OCI-LY7 (cell line): Measurements from ENCODE around the gene C10orf88. TPM values are rescaled to one million over a fixed set of nuclear protein-coding genes. Genes with fewer than 3 reads are reported as not detected.

Experiments used
- BruUV-seq: library from RNA; stranded (reverse); fragments of 400-500 nt; replicated peaks from 2 replicates; lab custom pipeline; 2021; lab: Mats Ljungman, UMichigan
- CTCF ChIA-PET: fragments of 300-600 bp; sonication (Branson Sonifier 250); formaldehyde crosslinking; loops from one replicate; lab custom pipeline; 2022; ENCODE audit warnings: antibody characterized with exemption; ENCODE audit not compliant: unreplicated experiment; lab: Charles Lee
- POLR2A ChIA-PET: fragments of 300-600 bp; sonication (Branson Sonifier 250); formaldehyde crosslinking; loops from one replicate; lab custom pipeline; 2022; ENCODE audit warnings: antibody characterized with exemption; lab: Charles Lee
- DNase-seq: peaks from one replicate; pipeline ENCODE4 v3.0.0-alpha.2; 2015; ENCODE audit warnings: low spot score
- H2AFZ ChIP-seq: fragments of 200-600 bp; sonication (generic), shearing (Covaris generic); 2 replicates; pipeline ENCODE4 v1.6.1; 2014; ENCODE audit warnings: mild to moderate bottlenecking, antibody characterized with exemption, low read length, moderate library complexity
- H3K27ac ChIP-seq: fragments of 200-600 bp; sonication (generic); 2 replicates; pipeline ENCODE4 v1.5.1; 2014; ENCODE audit warnings: mixed run types, low read depth, mild to moderate bottlenecking, moderate library complexity, low read length, inconsistent platforms; ENCODE audit not compliant: poor library complexity, severe bottlenecking
- H3K36me3 ChIP-seq: fragments of 200-600 bp; sonication (generic); 2 replicates; pipeline ENCODE4 v1.6.1; 2014; ENCODE audit warnings: mild to moderate bottlenecking, antibody characterized with exemption, low read length, moderate library complexity, mixed read lengths; ENCODE audit not compliant: insufficient read depth
- H3K4me1 ChIP-seq: fragments of 200-600 bp; sonication (generic); 2 replicates; pipeline ENCODE4 v1.5.1; 2014; ENCODE audit warnings: mild to moderate bottlenecking, low read length; ENCODE audit not compliant: insufficient read depth, poor library complexity, severe bottlenecking
- H3K4me2 ChIP-seq: fragments of 200-600 bp; sonication (generic); 2 replicates; pipeline ENCODE4 v1.6.1; 2014; ENCODE audit warnings: mild to moderate bottlenecking, low read length
- H3K4me3 ChIP-seq: fragments of 200-600 bp; sonication (generic); 2 replicates; pipeline ENCODE4 v1.5.1; 2014; ENCODE audit warnings: mild to moderate bottlenecking, low read depth, low read length; ENCODE audit not compliant: poor library complexity, severe bottlenecking
- H3K79me2 ChIP-seq: fragments of 200-600 bp; sonication (generic); 2 replicates; pipeline ENCODE4 v1.6.1; 2016; ENCODE audit warnings: low read depth, mild to moderate bottlenecking, low read length, moderate library complexity, mixed read lengths; ENCODE audit not compliant: insufficient read depth
- H3K9me2 ChIP-seq: fragments of 200-600 bp; sonication (generic); 2 replicates; pipeline ENCODE4 v1.6.1; 2016; ENCODE audit warnings: mild to moderate bottlenecking, low read length, mixed read lengths; ENCODE audit not compliant: insufficient read depth
- H3K9me3 ChIP-seq: fragments of 200-600 bp; sonication (generic); 2 replicates; pipeline ENCODE4 v1.6.1; 2014; ENCODE audit warnings: mild to moderate bottlenecking, mixed run types, low read length, mixed read lengths
- H4K20me1 ChIP-seq: fragments of 200-600 bp; sonication (generic); 2 replicates; pipeline ENCODE4 v1.6.1; 2014; ENCODE audit warnings: mild to moderate bottlenecking, antibody characterized with exemption, low read length, moderate library complexity, mixed read lengths; ENCODE audit not compliant: insufficient read depth
- CTCF ChIP-seq: fragments of 200-600 bp; sonication (generic); conservative IDR thresholded peaks from 2 replicates; pipeline ENCODE4 v1.5.1; 2014; ENCODE audit warnings: mild to moderate bottlenecking, antibody characterized with exemption, low read length, moderate library complexity, mixed read lengths
- EZH2phosphoT487 ChIP-seq: fragments of 200-600 bp; sonication (generic); IDR thresholded peaks from 2 replicates; pipeline ENCODE4 v1.6.1; 2018; ENCODE audit warnings: low read depth, borderline replicate concordance, mild to moderate bottlenecking, mixed run types, antibody characterized with exemption, low read length, moderate library complexity, mixed read lengths
- intact Hi-C: fragments of 100-400 bp; cut with micrococcal nuclease; formaldehyde crosslinking; loops from one replicate; pipeline ENCODE4 v1.10.0; 2022; ENCODE audit not compliant: unreplicated experiment
- total RNA-seq, 2 experiments: library from RNA; depleted of rRNA in 1 of 2; stranded (reverse); fragments of >200 nt in 1 of 2; shearing (Covaris generic) in 1 of 2; gene quantifications; 2 replicates each; pipeline ENCODE4 v1.2.3, GENCODE V29; 2014 to 2022

Gene C10orf88
- total RNA-seq, 2 experiments from 2014 or later, result 5.5 to 11.9 TPM

DNA sequence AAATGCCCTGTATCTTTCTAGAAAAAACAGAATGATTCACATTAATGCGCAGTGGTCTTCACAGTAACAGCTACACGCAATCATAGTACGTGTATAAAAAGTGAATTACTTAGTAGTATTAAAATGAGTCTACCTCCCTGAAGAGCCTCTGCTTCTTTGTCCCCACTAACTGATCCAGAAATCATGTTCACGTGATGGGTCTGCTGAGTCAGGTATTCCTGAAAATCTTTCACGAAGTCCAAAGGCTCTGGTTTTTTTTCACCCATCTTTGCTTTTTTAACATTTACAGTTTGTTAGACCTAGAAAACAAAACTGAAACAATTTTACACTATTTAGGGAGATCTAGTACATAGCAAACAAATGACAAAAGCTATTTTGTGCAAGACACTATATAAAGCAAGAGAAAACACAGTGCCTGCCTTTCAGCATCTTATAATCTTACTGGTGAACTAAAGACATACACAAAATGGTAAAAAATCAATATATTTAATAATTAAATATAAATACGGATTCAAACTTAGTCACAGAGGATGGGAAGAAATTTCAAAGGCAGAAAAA, 44.4 kb upstream of the C10orf88 start:
- intact Hi-C loops, result no loop called here
- Histone ChIP-seq H3K9me2 (no peaks in the 10 kb centered on the region), H3K9me3 (no peaks in the 10 kb centered on the region), H2AFZ (no peak overlapping the region), H3K4me2 (no peak overlapping the region), H3K27ac (no peak overlapping the region), H3K79me2 (peaks cover 27% of the 10 kb centered on the region), H3K4me3 (no peak overlapping the region), H4K20me1 (no peaks in the 10 kb centered on the region), H3K36me3 (peaks cover 79% of the 10 kb centered on the region), H3K4me1 (peaks cover 9% of the 10 kb centered on the region)
- ChIA-PET POLR2A (interaction anchor here (1.0 to 1.7 kb wide), 4 partner anchors 7 to 15 kb away, joined by 3 to 4 read pairs (median 3); no protein-coding TSS in a partner anchor), CTCF (no interaction called here)
- no TSS peak for BruUV-seq
- DNase-seq, result no peak
- TF ChIP-seq EZH2phosphoT487 (no peak), CTCF (no peak)

DNA sequence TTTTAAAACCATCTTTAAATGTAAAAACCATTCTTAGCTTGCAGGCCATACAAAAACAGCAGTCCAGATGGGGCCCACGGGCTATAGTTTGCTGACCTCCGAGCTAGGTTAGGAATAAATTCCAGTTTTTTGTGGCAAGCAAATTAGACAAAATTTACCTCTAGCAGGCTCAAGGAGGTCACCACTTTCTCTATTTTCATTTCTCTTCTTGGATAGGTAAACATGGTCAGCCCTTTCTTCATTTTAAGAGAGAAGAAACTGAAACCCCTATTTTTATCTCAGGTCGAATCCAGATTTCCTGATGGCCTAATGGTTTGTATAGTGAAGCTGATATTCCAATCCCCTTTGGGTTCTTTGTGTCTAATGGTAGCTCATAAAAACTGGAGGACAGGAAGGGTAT, 43.8 kb upstream of the C10orf88 start:
- ChIA-PET CTCF (interaction anchor here (0.6 kb wide), 1 partner anchor 643 kb away, joined by 3 read pairs; no protein-coding TSS in a partner anchor), POLR2A (interaction anchor here (0.6 to 1.7 kb wide), 3 partner anchors 10 to 33 kb away, joined by 3 to 6 read pairs (median 3); no protein-coding TSS in a partner anchor)
- H3K9me3 ChIP-seq, result no peaks in the 10 kb centered on the region
- TF ChIP-seq CTCF (no peak), EZH2phosphoT487 (no peak)
- peaks cover 82% of the 10 kb centered on the region for H3K36me3 ChIP-seq
- no peak overlapping the region for H3K4me3 ChIP-seq
- no TSS peak for BruUV-seq
- no peaks in the 10 kb centered on the region for H3K9me2 ChIP-seq
- no peak overlapping the region for H3K27ac ChIP-seq
- no peak for DNase-seq
- intact Hi-C loops, result no loop called here
- peaks cover 22% of the 10 kb centered on the region; the same call in 1 of the 2 replicates for H3K79me2 ChIP-seq
- H4K20me1 ChIP-seq, result no peaks in the 10 kb centered on the region
- peaks cover 9% of the 10 kb centered on the region for H3K4me1 ChIP-seq
- no peak overlapping the region for H3K4me2 ChIP-seq
- no peak overlapping the region for H2AFZ ChIP-seq

DNA sequence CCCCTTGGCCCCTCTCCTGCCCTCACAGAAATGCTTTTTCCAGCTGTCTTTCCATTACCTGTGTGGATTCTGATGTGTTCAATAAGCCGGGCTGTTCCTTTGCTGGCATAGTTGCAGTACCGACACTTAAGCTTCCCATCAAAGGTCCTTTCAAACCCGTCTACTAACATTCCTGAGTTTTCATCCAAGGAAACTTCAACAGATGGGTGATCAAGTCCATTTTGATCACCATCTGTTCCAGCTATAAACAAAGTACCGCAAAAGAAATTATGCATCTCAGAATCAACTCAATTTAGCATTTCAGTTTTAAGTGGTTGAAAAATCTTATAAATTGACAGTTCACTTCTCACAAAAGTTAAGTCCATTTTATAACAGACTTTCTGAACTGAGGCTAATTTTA, 41.9 kb upstream of the C10orf88 start:
- TF ChIP-seq EZH2phosphoT487 (no peak), CTCF (no peak)
- peaks cover 14% of the 10 kb centered on the region for H3K4me1 ChIP-seq
- no peaks in the 10 kb centered on the region for H4K20me1 ChIP-seq
- H2AFZ ChIP-seq, result no peak overlapping the region
- BruUV-seq, result no TSS peak
- peaks cover 19% of the 10 kb centered on the region; the same call in 1 of the 2 replicates for H3K79me2 ChIP-seq
- intact Hi-C loops, result no loop called here
- ChIA-PET CTCF (no interaction called here), POLR2A (interaction anchor here (0.6 to 1.3 kb wide), 2 partner anchors 12 to 408 kb away, joined by 3 read pairs; no protein-coding TSS in a partner anchor)
- H3K4me3 ChIP-seq, result no peak overlapping the region
- H3K9me2 ChIP-seq, result no peaks in the 10 kb centered on the region
- peaks cover 85% of the 10 kb centered on the region for H3K36me3 ChIP-seq
- no peaks in the 10 kb centered on the region for H3K9me3 ChIP-seq
- no peak overlapping the region for H3K4me2 ChIP-seq
- DNase-seq, result no peak
- H3K27ac ChIP-seq, result no peak overlapping the region
